HEK293T (cell line): ENCODE data around the gene PDGFRB.

Experiments
- CTCF ChIA-PET: fragments of 350-600 bp; formaldehyde crosslinking; extraction: SDS; loops from one replicate; lab custom pipeline; 2021; ENCODE audit warnings: antibody characterized with exemption, inconsistent platforms; lab: Yijun Ruan, JAX
- POLR2A ChIA-PET: fragments of 350-600 bp; formaldehyde crosslinking; extraction: SDS; loops from one replicate; lab custom pipeline; 2020; ENCODE audit warnings: antibody characterized with exemption, inconsistent platforms; lab: Yijun Ruan, JAX
- DNase-seq: peaks from one replicate; pipeline ENCODE4 v3.0.0; 2012; ENCODE audit warnings: mixed read lengths; ENCODE audit errors: extremely low spot score
- ARNT ChIP-seq: fragments of 450-650 bp; IDR thresholded peaks from 2 replicates; pipeline ENCODE4 v1.6.1; 2017; ENCODE audit warnings: mild to moderate bottlenecking
- BHLHE40 ChIP-seq: fragments of 450-650 bp; IDR thresholded peaks from 2 replicates; pipeline ENCODE4 v1.6.1; 2016; ENCODE audit warnings: mild to moderate bottlenecking, moderate library complexity, borderline replicate concordance
- CTBP1 ChIP-seq: fragments of 450-650 bp; IDR thresholded peaks from 2 replicates; pipeline ENCODE4 v1.6.1; 2016; ENCODE audit warnings: borderline replicate concordance
- ELF4 ChIP-seq: fragments of 450-650 bp; IDR thresholded peaks from 2 replicates; pipeline ENCODE4 v1.6.1; 2017; ENCODE audit warnings: antibody characterized with exemption
- FOXA1 ChIP-seq: fragments of 450-650 bp; IDR thresholded peaks from 2 replicates; pipeline ENCODE4 v1.6.1; 2016; ENCODE audit warnings: mild to moderate bottlenecking
- FOXK2 ChIP-seq: fragments of 450-650 bp; IDR thresholded peaks from 2 replicates; pipeline ENCODE4 v1.6.1; 2016; ENCODE audit warnings: mild to moderate bottlenecking
- FOXM1 ChIP-seq: fragments of 450-650 bp; IDR thresholded peaks from 2 replicates; pipeline ENCODE4 v1.6.1; 2017; ENCODE audit warnings: mild to moderate bottlenecking, borderline replicate concordance
- HDGF ChIP-seq: fragments of 450-650 bp; IDR thresholded peaks from 2 replicates; pipeline ENCODE4 v1.6.1; 2017; ENCODE audit warnings: antibody characterized with exemption, borderline replicate concordance
- L3MBTL2 ChIP-seq: fragments of 450-650 bp; conservative IDR thresholded peaks from 2 replicates; pipeline ENCODE4 v1.6.1; 2016; ENCODE audit warnings: mild to moderate bottlenecking
- LEF1 ChIP-seq: fragments of 450-650 bp; IDR thresholded peaks from 2 replicates; pipeline ENCODE4 v1.6.1; 2017; ENCODE audit warnings: mild to moderate bottlenecking, borderline replicate concordance
- NFRKB ChIP-seq: fragments of 450-650 bp; IDR thresholded peaks from 2 replicates; pipeline ENCODE4 v1.6.1; 2016; ENCODE audit warnings: mild to moderate bottlenecking, moderate library complexity
- PKNOX1 ChIP-seq: fragments of 450-650 bp; IDR thresholded peaks from 2 replicates; pipeline ENCODE4 v1.6.1; 2016
- SP1 ChIP-seq: fragments of 450-650 bp; IDR thresholded peaks from 2 replicates; pipeline ENCODE4 v1.6.1; 2017
- SUZ12 ChIP-seq: fragments of 450-650 bp; IDR thresholded peaks from 2 replicates; pipeline ENCODE4 v1.6.1; 2016; ENCODE audit warnings: mild to moderate bottlenecking
- TARDBP ChIP-seq: fragments of 450-650 bp; IDR thresholded peaks from 2 replicates; pipeline ENCODE4 v1.6.1; 2016
- ZNF384 ChIP-seq: fragments of 450-650 bp; IDR thresholded peaks from 2 replicates; pipeline ENCODE4 v1.6.1; 2016

The PDGFRB gene

GRCh38 chr5:150189326-150189725, 33.7 kb upstream of the PDGFRB start:
- CTCF ChIA-PET, result no interaction called here
- DNase-seq, result no peak
- POLR2A ChIA-PET, result no interaction called here
- TF ChIP-seq FOXA1, result no peak
- no peak for TF ChIP-seq CTBP1
- TF ChIP-seq HDGF, result no peak
- TF ChIP-seq TARDBP, result no peak
- TF ChIP-seq SUZ12, result no peak
- TF ChIP-seq NFRKB, result no peak
- TF ChIP-seq FOXM1, result no peak
- no peak for TF ChIP-seq ELF4
- no peak for TF ChIP-seq L3MBTL2
- TF ChIP-seq ARNT, result no peak
- TF ChIP-seq ZNF384, result no peak
- no peak for TF ChIP-seq BHLHE40
- TF ChIP-seq PKNOX1, result no peak
- TF ChIP-seq SP1, result no peak
- TF ChIP-seq LEF1, result no peak
- no peak for TF ChIP-seq FOXK2

- TF ChIP-seq ARNT (no peak), L3MBTL2 (no peak), LEF1 (no peak), FOXK2 (no peak), SUZ12 (no peak)
- ChIA-PET CTCF (interaction anchor here (1.8 kb wide), 1 partner anchor 26 kb away, joined by 5 read pairs; no protein-coding TSS in a partner anchor), POLR2A (no interaction called here)
- no peak for DNase-seq
These were observed 32.6 kb upstream of the PDGFRB start for GRCh38 chr5:150188146-150188842.

GRCh38 chr5:150186897-150187296, 31.3 kb upstream of the PDGFRB start:
- ChIA-PET CTCF (interaction anchor here (0.6 to 1.8 kb wide), 3 partner anchors 11 to 627 kb away, joined by 3 to 5 read pairs (median 4); no protein-coding TSS in a partner anchor), POLR2A (no interaction called here)
- TF ChIP-seq ELF4, result no peak
- DNase-seq, result no peak

- CTCF ChIA-PET, result no interaction called here
These were observed 30.5 kb upstream of the PDGFRB start for GRCh38 chr5:150186137-150186536.

GRCh38 chr5:150184990-150185912, 29.6 kb upstream of the PDGFRB start:
- DNase-seq, result no peak
- ChIA-PET POLR2A (no interaction called here), CTCF (interaction anchor here (0.6 kb wide), 1 partner anchor 403 kb away, joined by 3 read pairs; no protein-coding TSS in a partner anchor)
- TF ChIP-seq FOXK2 (no peak), SP1 (no peak), TARDBP (no peak), FOXA1 (no peak), NFRKB (no peak), LEF1 (no peak), PKNOX1 (no peak)

More at GRCh38 chr5:150186137-150186536, 30.5 kb upstream of the PDGFRB start:
- no peak for TF ChIP-seq CTBP1
- POLR2A ChIA-PET, result no interaction called here
- DNase-seq, result no peak

GRCh38 chr5:150184006-150184405, 28.4 kb upstream of the PDGFRB start:
- no peak for DNase-seq
- CTCF ChIA-PET, result no interaction called here
- POLR2A ChIA-PET, result no interaction called here
- TF ChIP-seq SP1, result no peak
- no peak for TF ChIP-seq HDGF
- TF ChIP-seq LEF1, result no peak
- TF ChIP-seq FOXA1, result no peak
- no peak for TF ChIP-seq ARNT
- no peak for TF ChIP-seq L3MBTL2
- no peak for TF ChIP-seq SUZ12
- TF ChIP-seq CTBP1, result no peak
- no peak for TF ChIP-seq BHLHE40
- no peak for TF ChIP-seq FOXK2
- TF ChIP-seq TARDBP, result no peak
- TF ChIP-seq NFRKB, result no peak
- no peak for TF ChIP-seq ELF4
- TF ChIP-seq FOXM1, result no peak
- no peak for TF ChIP-seq ZNF384

- POLR2A ChIA-PET, result no interaction called here
- CTCF ChIA-PET, result no interaction called here
- no peak for TF ChIP-seq NFRKB
- no peak for TF ChIP-seq L3MBTL2
- TF ChIP-seq BHLHE40, result no peak
- TF ChIP-seq ARNT, result no peak
- no peak for TF ChIP-seq FOXK2
- TF ChIP-seq PKNOX1, result no peak
- no peak for TF ChIP-seq LEF1
- no peak for TF ChIP-seq HDGF
- TF ChIP-seq FOXA1, result no peak
- TF ChIP-seq ZNF384, result no peak
- TF ChIP-seq ELF4, result no peak
- no peak for TF ChIP-seq FOXM1
- no peak for TF ChIP-seq SP1
- TF ChIP-seq CTBP1, result no peak
- no peak for TF ChIP-seq SUZ12
- no peak for TF ChIP-seq TARDBP
- DNase-seq, result no peak
These were observed 27.8 kb upstream of the PDGFRB start for GRCh38 chr5:150183436-150183835.
